Ovary (tissue), 9 donors: ENCODE measurements around the gene RBBP8NL. TPM values are rescaled to one million over a fixed set of nuclear protein-coding genes. Genes with fewer than 3 reads are reported as not detected.

Experiments used
- DNase-seq, 5 donors: peaks; one replicate each; pipeline ENCODE4 v3.0.0-alpha.2; 2019 to 2020
- H3K27ac ChIP-seq, 2 donors: fragments of 200-600 bp; one replicate each; pipeline versions ENCODE4 v1.5.1 to v1.8.0; 2019 to 2022
- H3K27me3 ChIP-seq: fragments of 200-600 bp; one replicate; pipeline ENCODE4 v1.8.0; 2022
- H3K36me3 ChIP-seq: fragments of 200-600 bp; sonication (generic); one replicate; pipeline ENCODE4 v1.5.1; 2019
- H3K4me1 ChIP-seq: one replicate; pipeline ENCODE4 v1.8.1; 2013; ENCODE audit warnings: mild to moderate bottlenecking, moderate library complexity; ENCODE audit not compliant: insufficient read depth
- H3K4me3 ChIP-seq: fragments of 200-600 bp; sonication (generic); one replicate; pipeline ENCODE4 v1.5.1; 2017
- H3K9me3 ChIP-seq, 2 donors: fragments of 200-600 bp in 1 of 2; sonication (generic) in 1 of 2; one replicate each; pipeline versions ENCODE4 v1.5.1 to v1.8.1; 2013 to 2019; ENCODE audit warnings: mild to moderate bottlenecking in 1 of 2, moderate library complexity in 1 of 2
- EP300 ChIP-seq: sonication (generic); formaldehyde crosslinking; IDR thresholded peaks from one replicate; pipeline ENCODE4 v1.6.1; 2017; ENCODE audit warnings: antibody characterized with exemption
- POLR2A ChIP-seq: fragments of 450-650 bp; IDR thresholded peaks from one replicate; pipeline ENCODE4 v1.6.1; 2017; ENCODE audit warnings: antibody characterized with exemption, mild to moderate bottlenecking, moderate library complexity
- WGBS, 3 donors: extraction: QIAGEN DNeasy Blood & Tissue Kit in 1 of 3; methylation state at CpG; one replicate each; pipeline versions ENCODE4 v1.1.5 to v1.1.7; 2013 to 2017; 5-methylcytosine and 5-hydroxymethylcytosine counted together
- intact Hi-C, 4 donors: fragments of 100-400 bp; cut with DNase I; formaldehyde crosslinking; loops; one replicate each; pipeline versions ENCODE4 v1.11.0 to v1.15.1; 2022 to 2023
- polyA plus RNA-seq, 2 donors: library from polyadenylated mRNA; stranded (reverse); fragments of 200-250 nt in 1 of 2; fragments of 350-450 nt in 1 of 2; fragmentation: Illumina TruSeq in 1 of 2; extraction: RNeasy Lipid Tissue Mini Kit (QIAGEN cat#74804) in 1 of 2; gene quantifications; one replicate each; pipeline ENCODE4 v1.2.3, GENCODE V29; 2013 to 2014
- total RNA-seq, 7 donors: library from RNA; depleted of rRNA in 2 of 7; stranded (reverse); fragments of >200 nt in 2 of 7; fragmentation: NEBNext Ultra II Directional in 3 of 7; extraction: Animal tissue kit (Norgen Biotek cat#: 25700) in 3 of 7; gene quantifications; one replicate each; pipeline versions ENCODE4 v1.1.0 to v1.2.4, GENCODE V29; 2016 to 2023
- TF ChIP-seq, protein P1 (sequence below), 3 donors: fragments of 450-650 bp in 2 of 3; fragments of 200-600 bp in 1 of 3; IDR thresholded peaks; one replicate each; pipeline versions ENCODE4 v1.5.1 to v1.8.0; 2016 to 2022; ENCODE audit warnings: antibody characterized with exemption in 3 of 3, mild to moderate bottlenecking in 1 of 3
- donor health status: DM: no; HTN: no; CAD: no; lungs with moderate emphysema.
- donor health status: DM: no; HTN: no; CAD: no.
- donor health status: Bipolar disorder and iron deficiency.
- donor health status: DM: yes; HTN: yes; CAD: no.
- donor health status: DM: no; HTN: no; CAD: no.
- donor health status: DM: yes; HTN: yes; CAD: no.

Gene RBBP8NL
- total and polyA plus RNA-seq, 9 donors = 0.32 to 0.46 TPM; not detected in 7

DNA sequence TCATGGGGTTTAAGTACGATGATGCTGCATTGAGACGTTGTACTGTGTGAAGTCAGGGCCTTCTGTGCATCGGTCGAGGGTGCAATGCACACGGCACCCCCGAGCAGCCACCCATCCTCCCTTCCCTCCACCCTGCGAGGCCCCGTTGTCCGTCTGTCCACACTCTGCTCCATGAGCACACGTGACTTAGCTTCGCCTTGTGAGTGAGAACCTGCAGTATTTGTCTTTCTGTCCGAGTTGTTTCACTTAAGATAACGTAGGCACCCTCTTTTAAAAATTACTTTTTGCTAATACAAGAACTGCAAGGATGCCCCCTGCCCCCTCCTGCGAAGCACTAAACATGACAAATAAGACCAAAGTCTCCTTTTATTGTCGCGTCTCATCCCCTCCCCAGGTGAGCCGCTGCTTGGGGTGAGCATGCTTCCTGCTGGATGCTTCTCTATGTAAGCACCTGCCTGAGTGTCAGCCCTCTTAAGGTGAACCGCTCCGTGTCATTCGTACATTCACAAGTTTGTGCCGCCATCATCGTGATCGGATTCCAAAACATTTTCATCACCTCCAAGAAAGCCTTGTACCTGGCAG lies 3.6 kb upstream of the RBBP8NL start:
- H3K9me3 ChIP-seq = no peaks in the 10 kb centered on the region
- no peaks in the 10 kb centered on the region for H3K4me1 ChIP-seq
- TF ChIP-seq POLR2A = no peak
- no peak for DNase-seq
- no peak overlapping the region for H3K27ac ChIP-seq
- H3K27me3 ChIP-seq = no peaks in the 10 kb centered on the region
- no peak overlapping the region for H3K4me3 ChIP-seq
- H3K36me3 ChIP-seq = no peaks in the 10 kb centered on the region
- intact Hi-C loops = no loop called here
- WGBS, 3 donors = 71 to 82% (median 75%) methylated on average over 23 of the region's 23 CpGs

DNA sequence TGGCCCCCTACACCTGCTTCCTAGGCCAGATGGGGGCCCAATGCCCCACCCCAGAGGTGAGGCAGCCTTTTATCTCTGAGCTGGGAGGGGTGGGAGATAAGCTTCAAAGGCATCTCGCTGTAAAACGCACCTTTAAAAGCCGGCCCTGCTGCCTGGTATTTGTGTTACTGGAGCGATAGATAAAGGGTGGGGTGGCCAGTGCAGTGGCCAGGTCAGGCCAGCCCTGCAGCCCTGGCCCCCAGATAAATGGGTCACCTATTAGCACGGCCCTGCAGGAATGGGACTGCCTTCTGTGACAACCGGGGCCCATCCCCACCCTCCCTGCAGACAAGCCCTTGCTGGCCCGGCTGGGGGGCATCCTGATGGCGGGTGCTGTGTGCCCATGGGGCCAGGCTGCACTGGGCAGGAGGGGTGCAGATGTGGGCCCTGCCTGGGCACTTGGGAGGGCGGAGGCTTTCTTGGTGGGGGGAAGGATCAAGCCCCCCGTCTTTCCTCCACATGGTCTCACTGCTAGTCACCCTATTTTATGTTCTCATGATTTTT lies 3.0 kb upstream of the RBBP8NL start:
- Histone ChIP-seq H3K27ac (no peak overlapping the region), H3K27me3 (no peaks in the 10 kb centered on the region), H3K4me1 (no peaks in the 10 kb centered on the region), H3K36me3 (no peaks in the 10 kb centered on the region), H3K9me3 (no peaks in the 10 kb centered on the region), H3K4me3 (no peak overlapping the region)
- DNase-seq = no peak
- WGBS, 3 donors = 63 to 75% (median 67%) methylated on average over 10 of the region's 10 CpGs
- TF ChIP-seq POLR2A (no peak), EP300 (no peak)
- TF ChIP-seq, protein P1, sequence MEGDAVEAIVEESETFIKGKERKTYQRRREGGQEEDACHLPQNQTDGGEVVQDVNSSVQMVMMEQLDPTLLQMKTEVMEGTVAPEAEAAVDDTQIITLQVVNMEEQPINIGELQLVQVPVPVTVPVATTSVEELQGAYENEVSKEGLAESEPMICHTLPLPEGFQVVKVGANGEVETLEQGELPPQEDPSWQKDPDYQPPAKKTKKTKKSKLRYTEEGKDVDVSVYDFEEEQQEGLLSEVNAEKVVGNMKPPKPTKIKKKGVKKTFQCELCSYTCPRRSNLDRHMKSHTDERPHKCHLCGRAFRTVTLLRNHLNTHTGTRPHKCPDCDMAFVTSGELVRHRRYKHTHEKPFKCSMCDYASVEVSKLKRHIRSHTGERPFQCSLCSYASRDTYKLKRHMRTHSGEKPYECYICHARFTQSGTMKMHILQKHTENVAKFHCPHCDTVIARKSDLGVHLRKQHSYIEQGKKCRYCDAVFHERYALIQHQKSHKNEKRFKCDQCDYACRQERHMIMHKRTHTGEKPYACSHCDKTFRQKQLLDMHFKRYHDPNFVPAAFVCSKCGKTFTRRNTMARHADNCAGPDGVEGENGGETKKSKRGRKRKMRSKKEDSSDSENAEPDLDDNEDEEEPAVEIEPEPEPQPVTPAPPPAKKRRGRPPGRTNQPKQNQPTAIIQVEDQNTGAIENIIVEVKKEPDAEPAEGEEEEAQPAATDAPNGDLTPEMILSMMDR (IDR thresholded peaks at IDR 0.05) = no peak
- intact Hi-C loops = no loop called here

DNA sequence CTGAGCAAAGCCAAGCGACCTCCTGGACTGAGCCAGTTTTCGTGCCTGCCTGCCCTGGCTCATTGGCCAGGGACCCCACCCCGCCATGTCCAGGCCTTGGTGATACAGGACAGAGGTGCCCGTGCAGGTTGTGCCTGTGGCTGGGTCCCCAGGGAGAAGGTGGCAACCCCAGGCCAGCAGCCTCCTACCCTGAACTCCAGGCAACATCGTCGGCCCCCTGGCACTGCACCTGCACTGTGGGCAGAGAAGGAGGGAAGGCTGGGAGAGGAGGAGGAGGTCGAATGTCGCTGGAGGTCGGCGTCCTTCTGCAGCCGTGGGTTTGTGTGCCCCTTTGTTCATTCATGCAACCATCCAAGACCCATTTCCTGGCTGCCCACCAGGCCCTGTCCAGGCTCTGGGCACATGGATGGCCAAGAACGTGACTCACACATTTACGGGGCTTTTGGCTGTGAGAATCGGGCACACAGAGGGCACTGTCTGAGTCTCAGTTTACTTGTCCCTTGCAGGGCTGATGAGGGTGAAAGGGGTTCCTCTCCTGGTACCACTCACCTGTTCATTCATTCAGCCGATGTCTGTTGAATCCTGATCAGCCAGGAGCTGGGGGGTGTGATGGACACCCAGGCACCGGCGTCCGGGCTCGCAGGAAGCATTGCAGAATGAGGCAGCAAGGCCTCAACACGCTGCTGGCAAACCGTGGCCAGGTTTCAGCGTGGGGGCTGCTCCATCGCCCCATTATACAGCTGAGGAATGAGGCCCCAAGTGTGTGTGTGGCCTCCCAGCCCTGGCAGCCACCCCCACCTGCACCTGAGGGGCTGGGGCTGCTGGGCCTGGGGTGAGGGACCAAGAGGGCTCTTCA lies 2.3 kb upstream of the RBBP8NL start:
- H3K27ac ChIP-seq = no peak overlapping the region
- DNase-seq = no peak
- H3K27me3 ChIP-seq = no peaks in the 10 kb centered on the region
- H3K4me1 ChIP-seq = no peaks in the 10 kb centered on the region
- H3K4me3 ChIP-seq = no peak overlapping the region
- intact Hi-C loops = loop anchor here in 1 of 4 donors (10.0 kb wide), 1 partner anchor 165 kb away; no protein-coding TSS in a partner anchor
- no peaks in the 10 kb centered on the region for H3K36me3 ChIP-seq
- WGBS, 3 donors = 78 to 84% (median 84%) methylated on average over 23 of the region's 23 CpGs
- no peaks in the 10 kb centered on the region for H3K9me3 ChIP-seq
- TF ChIP-seq EP300 (no peak), POLR2A (no peak)
- TF ChIP-seq, protein P1 (IDR thresholded peaks at IDR 0.05) = no peak

DNA sequence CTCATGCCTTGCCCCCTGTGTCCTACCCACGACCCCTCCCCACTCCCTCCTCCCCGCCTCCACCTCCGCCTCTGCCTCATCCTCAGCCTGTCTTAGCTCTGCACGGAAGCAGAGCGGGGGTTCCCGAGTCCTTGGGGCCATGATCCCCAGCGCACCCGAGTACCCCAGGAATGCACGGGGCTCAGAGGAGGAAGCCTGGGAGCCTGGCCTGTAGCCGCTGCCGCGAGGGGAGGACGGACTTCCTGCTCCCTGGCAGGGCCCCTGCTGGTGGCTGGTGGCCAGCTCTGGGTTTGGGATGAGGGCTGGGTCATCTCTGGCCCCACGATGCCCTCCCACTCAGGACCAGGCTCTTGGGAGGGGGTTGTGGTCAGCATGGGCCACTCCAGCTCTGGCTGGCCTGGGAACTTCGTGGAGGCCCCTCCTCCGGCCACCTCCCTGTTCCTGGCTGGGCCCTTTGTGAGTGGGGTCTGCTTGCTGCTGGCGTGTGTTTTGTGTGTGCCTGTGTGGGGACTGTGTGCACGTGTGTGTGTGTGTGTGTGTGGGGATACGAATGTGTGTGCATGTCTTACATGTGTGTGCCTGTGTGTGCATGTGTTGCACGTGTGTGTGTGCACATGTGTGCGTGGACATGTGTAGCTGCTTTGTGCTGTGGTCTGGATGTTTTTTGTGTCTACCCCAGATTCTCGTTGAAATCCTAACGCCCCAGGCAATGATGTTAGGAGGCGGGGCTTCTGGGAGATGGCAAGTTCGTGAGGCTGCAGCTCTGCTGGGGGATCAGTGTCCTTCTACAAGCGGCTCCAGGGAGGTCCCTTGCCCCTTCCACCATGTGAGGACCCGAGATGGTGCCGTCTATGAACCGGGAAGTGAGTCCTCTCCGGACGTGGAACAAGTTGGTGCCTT lies 1.3 kb upstream of the RBBP8NL start:
- TF ChIP-seq, protein P1 (IDR thresholded peaks at IDR 0.05) = no peak
- TF ChIP-seq EP300 (no peak), POLR2A (no peak)
- intact Hi-C loops = loop anchor here in 1 of 4 donors (10.0 kb wide), 1 partner anchor 166 kb away; no protein-coding TSS in a partner anchor
- DNase-seq = no peak
- no peaks in the 10 kb centered on the region for H3K27me3 ChIP-seq
- H3K4me1 ChIP-seq = no peaks in the 10 kb centered on the region
- H3K9me3 ChIP-seq = no peaks in the 10 kb centered on the region
- no peaks in the 10 kb centered on the region for H3K36me3 ChIP-seq
- no peak overlapping the region for H3K27ac ChIP-seq
- H3K4me3 ChIP-seq = no peak overlapping the region
- WGBS, 3 donors = 39 to 43% (median 42%) methylated on average over 31 of the region's 31 CpGs
